GM18498 (cell line): Measurements from ENCODE around the gene CTSA.
A peak's percentile ranks its signal among the peaks of the same experiment; 100 is the strongest.

Experiments
- ATAC-seq: cut with Tn5 transposase; IDR thresholded peaks from one replicate; pipeline ENCODE4 v1.9.1; 2021; ENCODE audit warnings: mild to moderate bottlenecking, moderate library complexity; ENCODE audit not compliant: unreplicated experiment

The CTSA gene

DNA sequence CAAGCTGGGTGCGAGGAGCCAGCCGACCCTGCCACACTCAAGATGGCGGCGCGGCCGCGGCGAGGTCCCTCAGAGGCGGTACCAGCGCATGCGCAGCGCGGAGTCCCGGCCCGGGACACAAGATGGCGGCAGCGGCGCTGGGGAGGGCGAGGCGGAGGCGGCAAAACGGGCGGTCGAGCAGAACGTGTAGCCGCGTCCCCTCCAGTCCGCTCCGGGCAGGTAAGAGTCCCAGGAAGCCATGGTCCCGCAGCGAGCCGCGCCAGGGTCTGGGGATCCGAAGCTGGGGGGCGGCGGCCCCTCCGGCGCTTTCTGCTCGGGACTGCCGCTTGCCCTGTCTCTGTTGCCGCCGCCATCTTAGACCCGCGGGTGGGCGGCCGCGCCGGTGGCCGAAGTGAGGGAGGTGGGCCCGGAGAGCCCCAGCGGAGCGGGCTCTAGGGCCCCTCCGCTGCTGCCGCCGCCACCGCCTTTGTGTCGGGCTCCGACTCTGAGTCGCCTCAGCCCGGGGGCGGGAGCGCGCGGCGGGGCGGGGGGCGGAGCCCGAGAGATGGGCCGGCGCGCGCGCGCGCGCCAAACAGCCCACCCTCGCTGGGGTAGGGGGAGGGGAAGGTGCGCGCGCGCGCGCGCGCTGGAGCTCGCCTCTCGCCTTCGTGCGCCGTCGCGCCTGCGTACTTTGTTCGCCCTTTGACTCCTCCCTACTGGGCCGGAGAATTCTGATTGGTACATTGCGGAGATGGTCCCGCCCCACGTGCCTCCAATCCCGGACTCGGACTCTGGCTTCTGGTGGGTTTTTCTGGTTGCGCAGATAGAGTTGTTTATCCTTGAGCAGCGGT lies 43.7 kb downstream of the CTSA start, which contains the start of gene PCIF1:
TSS of gene PCIF1 (plus strand) at position 98 of the 830 bp plus-strand sequence. CDS start 4,317 bp downstream, outside the sequence.
- peak; percentile 79 for ATAC-seq

DNA sequence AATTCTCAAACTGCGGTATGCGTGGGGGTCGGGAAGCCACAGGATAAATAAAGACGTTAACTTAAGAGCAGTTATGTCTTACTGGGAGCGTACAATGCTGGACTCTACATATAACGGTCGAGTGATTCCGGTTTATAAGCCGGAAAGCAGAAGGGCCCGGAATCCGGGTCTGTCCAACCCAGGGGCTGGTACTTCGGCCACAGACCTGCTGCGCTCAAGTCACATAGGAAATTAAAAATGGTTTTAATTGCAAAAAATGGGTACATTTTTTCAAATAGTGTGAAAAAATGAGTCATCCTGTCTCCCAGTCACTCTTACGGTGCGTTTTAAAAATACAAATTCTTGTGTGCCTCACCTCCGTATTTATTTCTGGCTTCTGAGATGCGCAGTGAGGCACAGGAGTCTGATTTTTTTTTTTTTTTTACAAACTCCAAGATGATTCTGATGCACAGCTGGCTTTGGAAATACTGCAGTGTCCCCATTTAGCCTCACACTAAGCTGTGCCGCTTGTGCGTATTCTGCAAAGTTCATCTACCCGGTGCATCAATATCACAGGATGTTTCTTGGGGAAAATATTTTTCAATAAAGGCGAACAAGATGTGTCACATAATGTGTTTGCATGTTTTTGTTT lies 44.4 kb downstream of the CTSA start:
- peak; percentile 21 for ATAC-seq

GRCh38 chr20:45937765-45938164 lies 46.6 kb downstream of the CTSA start:
- no peak for ATAC-seq

DNA sequence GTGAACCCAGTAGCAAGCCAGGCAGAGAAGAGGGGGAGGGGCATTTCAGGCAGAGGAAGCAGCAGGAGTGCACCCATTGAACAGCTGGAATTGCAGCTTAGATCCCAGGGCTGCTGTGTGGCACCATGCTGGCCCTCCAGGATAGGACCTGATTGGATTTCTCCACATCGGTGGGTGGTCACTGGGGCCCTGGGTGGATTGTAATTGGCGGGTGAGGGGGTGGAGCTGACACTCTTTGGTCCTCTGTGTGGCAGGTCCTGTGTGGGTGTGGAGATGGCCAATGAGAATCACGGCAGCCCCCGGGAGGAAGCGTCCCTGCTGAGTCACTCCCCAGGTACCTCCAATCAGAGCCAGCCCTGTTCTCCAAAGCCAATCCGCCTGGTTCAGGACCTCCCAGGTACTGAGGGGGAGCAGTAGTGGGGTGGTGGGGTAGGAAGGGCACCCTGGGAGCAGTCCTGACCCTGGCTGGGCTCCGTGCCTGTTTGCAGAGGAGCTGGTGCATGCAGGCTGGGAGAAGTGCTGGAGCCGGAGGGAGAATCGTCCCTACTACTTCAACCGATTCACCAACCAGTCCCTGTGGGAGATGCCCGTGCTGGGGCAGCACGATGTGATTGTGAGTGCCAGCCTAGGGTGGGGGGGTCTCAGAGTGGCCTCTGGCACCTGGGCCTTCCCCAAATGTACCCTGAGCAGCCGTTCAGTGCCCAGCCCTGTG lies 47.7 kb downstream of the CTSA start:
- no peak for ATAC-seq

DNA sequence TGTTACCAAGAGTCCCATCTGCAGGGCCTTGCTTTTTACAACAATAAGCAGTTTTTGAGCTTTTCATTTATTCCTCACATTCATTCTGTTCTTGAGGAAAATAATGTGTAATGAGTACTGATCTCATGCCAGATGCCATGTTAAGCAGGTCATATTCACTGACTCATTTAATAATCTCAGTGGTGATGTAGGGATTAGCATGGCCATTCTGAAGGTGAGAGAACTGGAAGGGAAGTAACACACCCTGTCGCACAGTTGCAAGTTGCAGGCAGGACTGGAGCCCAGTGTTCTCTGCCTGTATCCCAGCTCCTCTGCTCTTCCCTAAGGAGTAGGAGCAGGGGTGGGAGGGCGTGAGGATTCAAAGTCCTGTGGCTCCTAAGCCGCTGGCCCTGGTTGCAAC lies 48.9 kb downstream of the CTSA start:
- no peak for ATAC-seq

DNA sequence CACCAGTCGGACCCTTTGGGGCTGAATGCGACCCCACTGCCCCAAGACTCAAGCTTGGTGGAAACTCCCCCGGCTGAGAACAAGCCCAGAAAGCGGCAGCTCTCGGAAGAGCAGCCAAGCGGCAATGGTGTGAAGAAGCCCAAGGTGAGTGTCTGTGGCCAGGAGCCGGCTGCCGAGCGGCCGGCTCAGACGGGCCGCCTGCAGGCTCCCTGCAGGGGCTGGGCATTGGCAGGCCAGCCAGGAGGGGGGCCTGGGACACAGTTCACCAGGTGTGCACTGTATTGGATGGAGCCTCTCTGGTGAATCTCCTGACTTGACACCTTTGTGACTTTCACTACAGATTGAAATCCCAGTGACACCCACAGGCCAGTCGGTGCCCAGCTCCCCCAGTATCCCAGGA lies 49.3 kb downstream of the CTSA start:
- ATAC-seq: no peak

GRCh38 chr20:45943613-45944012 lies 52.5 kb downstream of the CTSA start:
- no peak for ATAC-seq

- no peak for ATAC-seq
These were observed 53.2 kb downstream of the CTSA start for GRCh38 chr20:45944151-45944964.

GRCh38 chr20:45944965-45945677 lies 54.0 kb downstream of the CTSA start:
- ATAC-seq: no peak

GRCh38 chr20:45945678-45946148 lies 54.6 kb downstream of the CTSA start:
- no peak for ATAC-seq

- peak; percentile 54 for ATAC-seq
These were observed 55.2 kb downstream of the CTSA start for GRCh38 chr20:45946149-45946970.

- no peak for ATAC-seq
These were observed 56.2 kb downstream of the CTSA start for GRCh38 chr20:45947110-45947866.

GRCh38 chr20:45948261-45948733 lies 57.2 kb downstream of the CTSA start:
- no peak for ATAC-seq
